RWPE1 (cell line): ENCODE data around the gene ACBD7.
A peak's percentile ranks its signal among the peaks of the same experiment; 100 is the strongest.

ENCODE experiments used
- CTCF ChIA-PET: fragments of 350-600 bp; sonication (Branson Sonifier 250); formaldehyde crosslinking; extraction: SDS; loops from one replicate; lab custom pipeline; 2021; lab: Yijun Ruan, JAX
- POLR2A ChIA-PET: fragments of 400-600 bp; formaldehyde crosslinking; extraction: SDS; loops from one replicate; lab custom pipeline; 2020; ENCODE audit warnings: antibody characterized with exemption; ENCODE audit not compliant: low non-redundant PET; lab: Yijun Ruan, JAX
- DNase-seq: peaks from one replicate; pipeline ENCODE4 v3.0.0; 2012; ENCODE audit warnings: low spot score
- H3K27ac ChIP-seq: fragments of 450-650 bp; 2 replicates; pipeline ENCODE4 v1.5.1; 2017
- TF ChIP-seq, protein P1 (sequence below): fragments of 450-650 bp; conservative IDR thresholded peaks from 2 replicates; pipeline ENCODE4 v1.5.1; 2017; ENCODE audit warnings: low read depth, mild to moderate bottlenecking

ACBD7 gene

DNA sequence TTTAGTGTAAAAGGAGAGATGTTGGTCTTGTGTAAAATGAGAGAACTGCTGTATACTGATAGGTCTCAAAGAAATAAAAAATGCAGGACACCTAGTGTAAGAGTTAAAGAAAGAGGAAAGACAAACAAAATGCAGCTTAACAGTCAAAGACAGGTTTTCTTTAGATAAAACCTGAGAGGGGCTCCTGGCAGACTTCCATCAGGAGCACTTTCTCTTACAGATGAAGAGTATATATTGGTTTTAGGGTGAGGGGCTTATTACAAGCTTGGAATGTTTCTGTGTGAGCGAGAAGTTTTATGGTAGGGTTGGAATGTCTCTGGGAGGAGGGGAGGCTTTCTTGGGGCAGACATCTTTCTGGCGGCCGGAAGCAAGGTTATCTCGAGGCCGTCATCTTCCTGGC is 16.2 kb downstream of the ACBD7 start:
- POLR2A ChIA-PET, result no interaction called here
- CTCF ChIA-PET, result no interaction called here
- TF ChIP-seq, protein P1, sequence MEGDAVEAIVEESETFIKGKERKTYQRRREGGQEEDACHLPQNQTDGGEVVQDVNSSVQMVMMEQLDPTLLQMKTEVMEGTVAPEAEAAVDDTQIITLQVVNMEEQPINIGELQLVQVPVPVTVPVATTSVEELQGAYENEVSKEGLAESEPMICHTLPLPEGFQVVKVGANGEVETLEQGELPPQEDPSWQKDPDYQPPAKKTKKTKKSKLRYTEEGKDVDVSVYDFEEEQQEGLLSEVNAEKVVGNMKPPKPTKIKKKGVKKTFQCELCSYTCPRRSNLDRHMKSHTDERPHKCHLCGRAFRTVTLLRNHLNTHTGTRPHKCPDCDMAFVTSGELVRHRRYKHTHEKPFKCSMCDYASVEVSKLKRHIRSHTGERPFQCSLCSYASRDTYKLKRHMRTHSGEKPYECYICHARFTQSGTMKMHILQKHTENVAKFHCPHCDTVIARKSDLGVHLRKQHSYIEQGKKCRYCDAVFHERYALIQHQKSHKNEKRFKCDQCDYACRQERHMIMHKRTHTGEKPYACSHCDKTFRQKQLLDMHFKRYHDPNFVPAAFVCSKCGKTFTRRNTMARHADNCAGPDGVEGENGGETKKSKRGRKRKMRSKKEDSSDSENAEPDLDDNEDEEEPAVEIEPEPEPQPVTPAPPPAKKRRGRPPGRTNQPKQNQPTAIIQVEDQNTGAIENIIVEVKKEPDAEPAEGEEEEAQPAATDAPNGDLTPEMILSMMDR, result no peak
- H3K27ac ChIP-seq, result no peak overlapping the region
- DNase-seq, result no peak

DNA sequence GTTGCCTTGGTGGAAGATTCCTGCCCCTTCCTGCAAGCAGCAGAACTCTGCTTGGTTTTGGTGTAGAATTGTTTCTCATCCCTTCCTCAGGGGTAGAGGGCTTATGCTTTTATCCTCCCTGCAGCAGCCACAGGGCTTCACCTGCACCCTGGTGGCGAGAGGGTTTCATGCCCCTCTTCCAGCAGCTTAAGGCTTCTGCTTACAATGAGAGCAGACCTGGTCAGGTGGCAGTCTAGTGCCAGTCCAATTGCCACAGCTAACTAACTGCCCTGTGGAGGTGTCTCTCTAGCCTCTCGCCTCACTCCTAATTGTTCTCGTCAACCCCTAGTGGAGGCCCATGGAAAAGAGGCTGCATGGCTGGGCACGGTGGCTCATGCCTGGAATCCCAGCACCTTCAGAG is 19.3 kb downstream of the ACBD7 start:
- no peak for DNase-seq
- TF ChIP-seq, protein P1, result no peak
- POLR2A ChIA-PET, result no interaction called here

DNA sequence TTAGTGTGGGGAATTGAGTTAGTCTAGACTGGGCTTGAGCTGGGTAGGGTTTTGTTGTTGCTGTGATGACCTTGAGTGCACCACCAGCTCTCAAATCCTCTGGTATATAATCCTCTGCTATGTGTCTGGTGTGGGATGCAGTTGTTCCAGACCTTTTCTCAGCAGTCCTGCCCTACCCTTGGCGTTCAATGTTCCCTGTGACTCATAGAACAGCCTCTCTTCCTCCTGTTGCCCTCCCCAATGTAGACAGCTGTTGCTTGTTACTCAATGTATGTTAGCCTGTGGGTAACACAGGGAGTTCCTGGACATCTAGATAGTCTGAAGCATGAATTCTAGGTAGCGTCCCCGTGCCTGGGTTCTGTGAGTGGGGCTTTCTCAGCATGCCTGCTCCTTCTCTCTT is 19.8 kb downstream of the ACBD7 start:
- CTCF ChIA-PET, result no interaction called here
- POLR2A ChIA-PET, result no interaction called here
- DNase-seq, result peak; percentile 50

More for the DNA sequence above, 19.3 kb downstream of the ACBD7 start:
- no peak overlapping the region for H3K27ac ChIP-seq
- CTCF ChIA-PET, result interaction anchor here (0.6 kb wide), 1 partner anchor 281 kb away, joined by 3 read pairs; no protein-coding TSS in a partner anchor

DNA sequence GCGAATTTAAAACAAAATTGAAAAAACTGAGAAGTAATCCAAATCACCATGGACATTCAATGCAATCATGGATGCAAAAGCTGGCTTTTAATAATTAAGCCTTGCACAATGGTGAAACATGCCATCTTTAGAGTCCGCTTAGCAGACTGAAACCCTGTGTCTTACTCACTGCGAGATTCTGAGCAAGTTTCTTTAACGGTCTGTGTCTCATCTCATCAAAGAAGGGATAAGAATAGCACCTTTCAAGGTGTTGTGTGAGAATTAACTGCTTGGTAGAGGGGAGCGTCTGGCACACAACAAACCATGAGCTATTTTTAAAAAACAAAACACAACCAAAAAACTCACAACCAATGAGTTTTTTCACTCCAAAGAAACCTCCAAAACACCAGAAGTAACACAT is 21.4 kb downstream of the ACBD7 start:
- POLR2A ChIA-PET, result no interaction called here

More for the DNA sequence above, 19.8 kb downstream of the ACBD7 start:
- no peak overlapping the region for H3K27ac ChIP-seq
- TF ChIP-seq, protein P1, result no peak

DNA sequence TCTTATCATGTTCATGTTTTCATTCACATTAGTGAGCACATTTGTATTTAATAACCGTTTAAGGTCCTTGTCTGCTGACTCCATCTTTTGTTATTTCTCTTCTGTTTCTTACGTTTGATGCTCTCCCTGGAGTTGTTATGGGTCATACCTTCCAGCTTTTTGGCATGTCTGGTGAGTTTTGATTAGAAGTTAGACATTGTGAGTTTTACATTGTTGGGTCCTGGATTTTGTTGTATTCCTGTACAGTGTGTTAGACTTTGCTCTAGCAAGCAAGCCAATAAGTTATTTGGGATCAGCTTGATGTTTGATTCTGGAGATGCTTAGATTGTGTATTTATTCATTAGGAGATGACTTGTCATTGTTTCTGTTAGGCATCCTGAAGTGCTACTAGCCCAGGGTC is 27.9 kb downstream of the ACBD7 start:
- H3K27ac ChIP-seq, result no peak overlapping the region
- POLR2A ChIA-PET, result no interaction called here
- CTCF ChIA-PET, result no interaction called here
- DNase-seq, result no peak
- TF ChIP-seq, protein P1, result no peak

More for the DNA sequence above, 21.4 kb downstream of the ACBD7 start:
- DNase-seq, result no peak
- TF ChIP-seq, protein P1, result no peak
- CTCF ChIA-PET, result no interaction called here
- H3K27ac ChIP-seq, result no peak overlapping the region

DNA sequence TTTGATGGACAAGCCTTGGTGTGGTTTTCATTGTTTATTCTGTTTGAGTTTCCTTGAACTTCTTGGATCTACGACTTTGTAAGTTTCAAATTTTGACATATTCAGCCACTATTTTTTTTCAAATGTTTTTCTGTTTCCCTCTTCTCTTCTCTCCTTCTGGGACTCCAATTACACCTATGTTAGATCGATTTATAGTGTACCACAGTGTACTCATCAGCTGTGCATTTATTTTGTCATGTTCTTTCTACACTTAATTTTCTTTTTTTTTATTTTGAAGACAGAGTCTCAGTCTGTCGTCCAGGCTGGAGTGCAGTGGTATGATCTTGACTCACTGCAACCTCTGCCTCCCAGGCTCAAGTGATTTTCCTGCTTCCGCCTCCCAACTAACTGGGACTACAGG is 28.7 kb downstream of the ACBD7 start:
- no peak for DNase-seq
- POLR2A ChIA-PET, result no interaction called here
- TF ChIP-seq, protein P1, result no peak
- CTCF ChIA-PET, result no interaction called here
- H3K27ac ChIP-seq, result no peak overlapping the region
